Spleen (tissue), 11 donors: ENCODE measurements around the gene DRAXIN. TPM values are rescaled to one million over a fixed set of nuclear protein-coding genes. Genes with fewer than 3 reads are reported as not detected.
A peak's percentile ranks its signal among the peaks of the same experiment; 100 is the strongest.

Source experiments
- DNase-seq: peaks from one replicate; pipeline ENCODE4 v3.0.0-alpha.2; 2020
- H3K27ac ChIP-seq, 8 donors: fragments of 200-600 bp; sonication (generic) in 7 of 8; 1 replicate in 4 of 8; 2 replicates in 4 of 8; pipeline versions ENCODE4 v1.5.0 to v1.8.0; 2016 to 2021; ENCODE audit warnings: inconsistent platforms in 4 of 8, mild to moderate bottlenecking in 4 of 8, moderate library complexity in 1 of 8
- H3K27me3 ChIP-seq, 7 donors: fragments of 200-600 bp; sonication (generic) in 6 of 7; replicated peaks in 1 of 7; 1 replicate in 4 of 7; 2 replicates in 3 of 7; pipeline versions ENCODE4 v1.5.0 to v1.8.0; 2016 to 2021; ENCODE audit warnings: inconsistent platforms in 3 of 7, mild to moderate bottlenecking in 1 of 7
- H3K36me3 ChIP-seq, 6 donors: fragments of 200-600 bp; sonication (generic) in 5 of 6; 1 replicate in 4 of 6; 2 replicates in 2 of 6; pipeline versions ENCODE4 v1.5.0 to v1.8.0; 2016 to 2021; ENCODE audit warnings: inconsistent platforms in 2 of 6
- H3K4me1 ChIP-seq, 6 donors: fragments of 200-600 bp; sonication (generic) in 5 of 6; 1 replicate in 3 of 6; 2 replicates in 3 of 6; pipeline versions ENCODE4 v1.5.0 to v1.8.0; 2016 to 2021; ENCODE audit warnings: inconsistent platforms in 3 of 6
- H3K4me3 ChIP-seq, 8 donors: fragments of 200-600 bp; sonication (generic) in 7 of 8; 1 replicate in 4 of 8; 2 replicates in 4 of 8; pipeline versions ENCODE4 v1.5.0 to v1.8.0; 2016 to 2021; ENCODE audit warnings: inconsistent platforms in 4 of 8, mild to moderate bottlenecking in 4 of 8, moderate library complexity in 2 of 8
- H3K9me3 ChIP-seq, 8 donors: fragments of 200-600 bp; sonication (generic) in 7 of 8; 1 replicate in 4 of 8; 2 replicates in 4 of 8; pipeline versions ENCODE4 v1.5.0 to v1.8.0; 2016 to 2021; ENCODE audit warnings: inconsistent platforms in 4 of 8
- CTCF ChIP-seq, 11 experiments: fragments of 200-600 bp in 7 of 11; fragments of 450-650 bp in 4 of 11; sonication (generic) in 4 of 11; IDR thresholded peaks in 8 of 11; conservative IDR thresholded peaks in 3 of 11; 1 replicate in 7 of 11; 2 replicates in 4 of 11; pipeline versions ENCODE4 v1.4.0 to v1.8.0; 2016 to 2021; ENCODE audit warnings: antibody characterized with exemption in 11 of 11, inconsistent platforms in 4 of 11, mild to moderate bottlenecking in 1 of 11
- POLR2A ChIP-seq, 3 donors: fragments of 450-650 bp; IDR thresholded peaks; one replicate each; pipeline ENCODE4 v1.5.1; 2017; ENCODE audit warnings: antibody characterized with exemption in 3 of 3, mild to moderate bottlenecking in 1 of 3
- POLR2AphosphoS5 ChIP-seq, 3 donors: sonication (generic); formaldehyde crosslinking; IDR thresholded peaks; one replicate each; pipeline ENCODE4 v1.5.1; 2017; ENCODE audit warnings: antibody characterized with exemption in 3 of 3
- WGBS, 5 donors: extraction: QIAGEN DNeasy Blood & Tissue Kit in 3 of 5; methylation state at CpG; one replicate each; pipeline versions ENCODE4 v1.1.5 to v1.1.7; 2013 to 2018; 5-methylcytosine and 5-hydroxymethylcytosine counted together
- intact Hi-C: fragments of 100-400 bp; cut with DNase I; formaldehyde crosslinking; loops from one replicate; pipeline ENCODE4 v1.15.0; 2023; ENCODE audit warnings: low total_unique reads
- polyA plus RNA-seq, 3 donors: library from polyadenylated mRNA; stranded (reverse); fragments of 200-250 nt; gene quantifications; one replicate each; pipeline ENCODE4 v1.2.1, GENCODE V29; 2013
- total RNA-seq, 7 donors: library from RNA; depleted of rRNA in 3 of 7; stranded (reverse); fragments of >200 nt in 3 of 7; fragmentation: NEBNext Ultra II Directional in 4 of 7; extraction: Animal tissue kit (Norgen Biotek cat#: 25700) in 4 of 7; gene quantifications; one replicate each; pipeline versions ENCODE4 v1.1.0 to v1.2.1, GENCODE V29; 2016 to 2021
- donor health status: healthy with polysubstance abuse.
- donor health status: DM: no; HTN: no; CAD: no; lungs with moderate emphysema.
- donor health status: DM: no; HTN: no; CAD: no.
- donor health status: Bipolar disorder and iron deficiency.
- donor health status: healthy.
- donor health status: DM: no; HTN: no; CAD: no.
- donor health status: DM: yes; HTN: yes; CAD: no.

Gene DRAXIN
- total and polyA plus RNA-seq, 10 donors: 0.04 to 0.37 (median 0.10) TPM; not detected in 3

DNA sequence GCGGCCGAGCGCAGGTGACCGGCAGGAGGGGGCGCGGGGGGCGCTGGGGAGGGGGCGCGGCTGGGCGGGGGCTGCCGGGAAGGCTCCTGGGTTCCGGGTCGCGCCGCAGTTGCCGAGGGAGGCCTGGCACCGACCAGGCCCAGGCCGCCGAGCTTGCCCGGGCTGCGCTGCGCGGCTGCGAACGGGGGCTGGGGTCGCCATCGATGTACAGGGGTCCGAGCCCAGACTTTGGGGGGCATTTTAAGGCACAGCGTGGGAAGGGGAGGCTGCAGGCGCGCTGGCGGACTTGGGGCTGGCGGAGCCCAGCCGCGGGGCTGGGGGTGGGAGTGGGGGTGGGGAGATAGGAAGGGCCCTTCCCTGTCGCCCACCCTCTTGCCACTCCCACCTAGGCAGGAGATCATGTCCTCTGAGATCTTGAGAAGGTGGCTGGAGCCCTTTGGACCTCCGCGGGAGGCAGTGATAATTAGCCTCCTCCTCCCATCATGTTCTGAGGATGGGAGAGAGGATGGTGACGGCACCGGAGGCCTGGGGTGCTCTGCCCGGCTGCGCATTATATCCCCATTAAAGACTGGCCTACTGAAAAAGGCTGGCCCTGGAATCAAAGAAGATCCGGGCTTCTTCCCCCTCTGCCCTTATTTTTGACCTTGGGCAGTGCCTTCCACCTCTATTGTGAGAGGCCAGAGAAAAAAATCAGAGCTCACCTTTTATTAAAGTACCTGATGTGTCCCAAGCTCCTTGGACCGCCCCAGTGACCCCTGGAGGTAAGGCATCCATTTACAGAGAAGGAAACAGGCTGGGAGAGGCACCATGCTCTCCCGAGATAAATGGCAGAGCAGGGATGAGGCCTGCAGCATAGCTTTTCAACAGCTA is 36.3 kb upstream of the DRAXIN start:
- no peaks in the 10 kb centered on the region for H3K9me3 ChIP-seq

GRCh38 chr1:11657654-11658053 is 33.9 kb upstream of the DRAXIN start:
- intact Hi-C loops: no loop called here
- peaks cover 0 to 60% (median 8%) of the 10 kb centered on the region in 6 donors for H3K36me3 ChIP-seq
- no peak overlapping the region for H3K4me3 ChIP-seq
- WGBS, 5 donors: 78 to 89% (median 85%) methylated on average over 6 of the region's 6 CpGs
- no peak for DNase-seq
- peaks cover 8 to 33% (median 23%) of the 10 kb centered on the region in 6 donors for H3K4me1 ChIP-seq
- H3K9me3 ChIP-seq: no peaks in the 10 kb centered on the region
- H3K27me3 ChIP-seq: peaks cover 0 to 21% (median 0%) of the 10 kb centered on the region in 7 donors
- H3K27ac ChIP-seq: no peak overlapping the region
- TF ChIP-seq CTCF (IDR thresholded peaks at IDR 0.05 in 8 of 11, conservative IDR thresholded peaks at IDR 0.05 in 3 of 11): no peak
- TF ChIP-seq POLR2AphosphoS5 (IDR thresholded peaks at IDR 0.05): no peak
- no peak for TF ChIP-seq POLR2A (IDR thresholded peaks at IDR 0.05)

More for the DNA sequence above, 36.3 kb upstream of the DRAXIN start:
- peak overlapping the region in 5 of 8 donors; percentile 33 to 80 (median 66) for H3K27ac ChIP-seq
- H3K36me3 ChIP-seq: peaks cover 0 to 42% (median 8%) of the 10 kb centered on the region in 6 donors
- no peak for DNase-seq
- 9 to 42% (median 12%) methylated on average over 10 to 45 of the region's 45 CpGs for WGBS, 5 donors
- peak overlapping the region; percentile 45 to 87 (median 56) for H3K4me3 ChIP-seq
- intact Hi-C loops: loop anchor here (5.0 kb wide), 1 partner anchor 67 kb away; no protein-coding TSS in a partner anchor
- H3K4me1 ChIP-seq: peaks cover 11 to 45% (median 35%) of the 10 kb centered on the region in 6 donors
- H3K27me3 ChIP-seq: peaks cover 0 to 30% (median 2%) of the 10 kb centered on the region in 7 donors
- TF ChIP-seq POLR2A (IDR thresholded peaks at IDR 0.05) (no peak), CTCF (IDR thresholded peaks at IDR 0.05 in 8 of 11, conservative IDR thresholded peaks at IDR 0.05 in 3 of 11) (no peak), POLR2AphosphoS5 (IDR thresholded peaks at IDR 0.05) (no peak)

DNA sequence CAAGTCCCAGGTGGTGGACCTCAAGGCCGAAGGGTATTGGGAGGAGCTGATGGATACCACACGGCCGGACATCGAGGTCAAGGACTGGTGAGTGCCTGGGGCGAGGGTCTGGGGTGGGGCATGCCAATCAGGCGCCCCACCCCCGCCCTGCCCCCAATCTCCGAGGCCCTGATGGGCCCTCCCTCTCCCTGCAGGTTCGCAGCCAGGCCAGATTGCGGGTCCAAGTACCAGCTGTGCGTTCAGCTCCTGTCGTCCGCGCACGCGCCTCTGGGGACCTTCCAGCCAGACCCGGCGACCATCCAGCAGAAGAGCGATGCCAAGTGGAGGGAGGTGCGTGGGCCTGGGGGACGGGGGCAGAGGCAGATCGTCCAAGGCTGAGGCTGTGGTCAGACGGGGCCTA is 33.0 kb upstream of the DRAXIN start:
- H3K27me3 ChIP-seq: peaks cover 0 to 20% (median 0%) of the 10 kb centered on the region in 7 donors
- no peak overlapping the region for H3K4me3 ChIP-seq
- peaks cover 8 to 39% (median 28%) of the 10 kb centered on the region in 6 donors for H3K4me1 ChIP-seq
- no peak overlapping the region for H3K27ac ChIP-seq
- WGBS, 5 donors: 88 to 94% (median 92%) methylated on average over 13 to 23 of the region's 23 CpGs
- TF ChIP-seq POLR2A (IDR thresholded peaks at IDR 0.05) (no peak), POLR2AphosphoS5 (IDR thresholded peaks at IDR 0.05) (no peak), CTCF (IDR thresholded peaks at IDR 0.05 in 8 of 11, conservative IDR thresholded peaks at IDR 0.05 in 3 of 11) (no peak)
- peak; percentile 68 for DNase-seq
- H3K36me3 ChIP-seq: peaks cover 0 to 60% (median 8%) of the 10 kb centered on the region in 6 donors
- no peaks in the 10 kb centered on the region for H3K9me3 ChIP-seq
- intact Hi-C loops: no loop called here

DNA sequence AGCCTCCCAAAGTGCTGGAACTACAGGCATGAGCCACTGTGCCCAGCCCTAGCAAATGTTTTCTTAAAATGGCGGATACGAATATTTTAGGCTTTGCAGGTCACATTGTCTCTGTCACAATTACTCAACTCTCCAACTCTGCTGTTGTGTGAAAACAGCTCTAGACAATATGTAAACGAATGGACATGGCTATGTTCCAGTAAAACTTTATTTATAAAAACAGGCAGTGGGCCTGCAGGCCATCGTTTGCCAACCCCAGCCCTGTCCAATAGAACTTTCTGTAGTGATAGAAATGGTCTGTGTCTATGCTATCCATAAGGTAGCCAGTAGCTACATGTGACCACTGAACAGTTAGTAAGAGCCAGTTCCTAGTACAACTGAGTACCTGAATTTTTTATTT is 31.8 kb upstream of the DRAXIN start:
- WGBS, 5 donors: 80 to 92% (median 88%) methylated on average over 4 of the region's 4 CpGs
- Histone ChIP-seq H3K36me3 (peaks cover 0 to 60% (median 8%) of the 10 kb centered on the region in 6 donors), H3K9me3 (no peaks in the 10 kb centered on the region), H3K4me3 (no peak overlapping the region), H3K4me1 (peaks cover 8 to 42% (median 24%) of the 10 kb centered on the region in 6 donors), H3K27ac (no peak overlapping the region), H3K27me3 (peaks cover 0 to 10% (median 0%) of the 10 kb centered on the region in 7 donors)
- intact Hi-C loops: no loop called here
- DNase-seq: no peak
- TF ChIP-seq POLR2AphosphoS5 (IDR thresholded peaks at IDR 0.05) (no peak), POLR2A (IDR thresholded peaks at IDR 0.05) (no peak), CTCF (IDR thresholded peaks at IDR 0.05 in 8 of 11, conservative IDR thresholded peaks at IDR 0.05 in 3 of 11) (no peak)
